SK-N-DZ (cell line): ENCODE results near the gene CADPS.

Experiments
- DNase-seq: peaks from one replicate; pipeline ENCODE4 v3.0.0-alpha.2; 2015; ENCODE audit warnings: low spot score

The CADPS gene

GRCh38 chr3:62688812-62689211 lies 186.4 kb downstream of the CADPS start:
- DNase-seq: no peak

GRCh38 chr3:62688050-62688449 lies 187.2 kb downstream of the CADPS start:
- DNase-seq: no peak

DNA sequence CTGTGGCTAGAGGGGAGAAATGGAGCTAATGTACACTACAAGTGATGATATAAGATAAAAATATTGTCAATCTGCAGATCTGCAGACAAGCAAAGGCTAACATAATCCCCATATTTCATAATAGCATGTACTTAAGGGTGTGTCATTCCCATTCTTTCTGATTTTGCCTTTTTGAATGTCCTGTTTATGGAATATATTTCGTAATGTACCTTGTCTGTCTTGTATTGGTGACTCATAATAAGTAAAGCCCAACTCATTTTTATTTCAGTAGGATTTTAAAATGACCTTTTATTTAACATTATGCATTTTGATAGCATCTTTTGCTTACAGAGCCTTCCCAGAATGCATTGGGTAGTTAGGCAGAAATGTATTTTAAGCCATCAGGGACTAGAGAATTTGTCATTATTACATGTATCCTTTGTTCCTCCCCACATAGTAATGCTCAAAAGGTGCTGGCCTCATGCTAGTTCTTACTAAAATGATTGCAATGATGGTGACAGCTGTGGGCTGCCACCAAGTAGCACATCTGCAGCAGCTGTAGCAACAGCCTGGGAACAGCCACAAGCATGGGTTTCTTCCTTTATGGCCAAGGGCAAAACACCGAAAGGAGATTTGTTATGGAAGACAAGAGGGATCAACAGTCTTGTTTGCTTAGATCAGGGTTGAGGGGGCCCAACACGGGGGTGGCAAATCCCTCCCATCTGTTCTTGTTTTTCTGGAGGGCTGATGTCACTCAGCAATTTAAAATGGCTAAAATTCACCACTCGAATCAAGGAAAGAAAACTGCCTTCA lies 188.5 kb downstream of the CADPS start:
- DNase-seq: no peak

DNA sequence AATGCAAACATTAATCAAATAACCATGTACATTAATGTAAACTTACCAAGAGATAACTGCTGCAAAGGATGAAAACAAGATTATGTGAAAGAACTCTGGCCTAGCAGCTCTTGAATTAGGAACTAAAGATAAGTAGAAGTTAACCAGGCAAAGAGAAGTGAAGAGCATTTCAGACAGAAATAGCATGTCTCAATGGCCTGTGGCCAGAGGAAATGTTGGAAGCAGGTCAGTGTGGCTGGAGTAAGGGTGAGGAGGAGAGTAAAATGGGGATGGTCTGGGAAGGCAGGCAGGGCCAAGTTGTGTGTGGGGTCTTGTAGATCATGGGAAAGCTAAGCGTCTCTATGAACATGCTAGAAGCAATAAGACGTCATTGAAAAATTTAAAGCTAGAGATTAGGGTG lies 192.4 kb downstream of the CADPS start:
- DNase-seq: no peak

DNA sequence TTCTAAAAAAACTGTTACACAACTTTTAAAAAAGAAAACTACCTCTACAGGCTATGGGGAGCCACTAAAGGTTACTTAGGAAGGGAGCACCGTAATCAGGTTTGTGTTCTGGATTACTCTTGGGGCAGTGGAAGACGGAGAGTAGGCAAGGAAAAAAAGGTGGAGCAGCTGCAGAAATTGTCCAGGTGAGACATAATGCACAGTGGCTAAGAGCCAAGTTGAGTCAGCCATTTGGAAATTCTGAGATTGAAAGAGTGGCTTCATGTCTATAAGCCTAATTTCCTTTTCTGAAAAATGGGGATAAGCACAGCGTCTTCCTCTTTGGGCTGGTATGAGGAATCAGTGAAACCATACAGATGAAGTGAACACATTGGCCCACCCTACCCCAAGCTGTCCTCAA lies 195.2 kb downstream of the CADPS start:
- no peak for DNase-seq

- no peak for DNase-seq
Measured at GRCh38 chr3:62678841-62679240, 196.4 kb downstream of the CADPS start.

DNA sequence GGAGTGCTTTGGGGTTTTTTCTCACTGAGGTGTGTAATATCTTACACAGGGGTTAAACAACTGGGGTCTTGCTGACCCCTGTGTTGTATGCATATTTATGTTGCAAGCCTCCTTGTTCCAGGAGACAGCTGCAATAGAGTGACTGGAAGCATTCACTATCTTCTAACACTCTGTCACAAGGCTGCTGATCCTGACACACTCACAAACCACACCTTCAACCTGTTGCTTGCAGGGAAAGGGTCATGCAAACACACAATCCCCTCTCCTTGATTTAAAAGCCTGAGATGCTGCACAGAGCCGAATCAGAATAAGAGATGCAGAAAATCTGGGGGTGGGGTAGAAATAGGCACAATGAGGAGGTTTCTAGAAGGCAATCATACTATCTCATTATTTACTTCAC lies 197.3 kb downstream of the CADPS start:
- no peak for DNase-seq

GRCh38 chr3:62676689-62677271 lies 198.4 kb downstream of the CADPS start:
- no peak for DNase-seq

GRCh38 chr3:62675492-62675891 lies 199.7 kb downstream of the CADPS start:
- peak; percentile 73 for DNase-seq

DNA sequence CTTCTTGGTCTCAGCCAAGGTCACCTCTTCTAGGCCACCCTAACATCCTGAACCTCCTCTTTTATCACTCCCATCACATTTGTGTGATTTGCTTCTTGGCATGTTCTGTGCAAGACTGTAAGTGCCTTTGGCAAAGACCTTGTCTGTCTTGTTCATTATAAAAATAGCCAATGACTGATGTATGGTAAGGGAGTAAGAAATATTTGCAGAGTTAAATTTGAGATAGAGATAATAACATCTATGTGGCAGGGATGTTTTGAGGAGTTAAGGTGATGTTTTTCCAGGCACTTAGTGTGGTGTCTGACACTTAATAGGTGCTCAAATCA lies 202.3 kb downstream of the CADPS start:
- DNase-seq: no peak

- no peak for DNase-seq
Measured at GRCh38 chr3:62672270-62672987, 202.8 kb downstream of the CADPS start.

DNA sequence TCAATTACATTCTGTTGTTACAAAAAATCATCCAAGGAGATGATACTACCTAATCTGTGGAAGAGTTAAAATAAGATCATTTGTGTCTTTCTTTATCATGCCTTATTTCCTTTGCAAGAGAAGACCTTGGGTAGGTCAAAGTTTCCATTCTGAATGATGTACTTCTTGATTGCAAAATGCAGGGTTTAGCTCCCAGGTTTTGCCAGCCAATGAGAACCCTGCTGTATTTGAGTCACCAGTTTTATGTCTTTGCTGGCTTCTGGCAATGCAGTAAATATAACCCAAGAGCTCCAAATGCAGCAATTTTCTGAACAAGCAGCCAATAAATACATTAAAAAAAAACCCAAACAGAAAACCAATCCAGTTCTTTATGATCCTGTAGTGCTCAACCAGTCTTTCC lies 204.9 kb downstream of the CADPS start:
- DNase-seq: no peak

DNA sequence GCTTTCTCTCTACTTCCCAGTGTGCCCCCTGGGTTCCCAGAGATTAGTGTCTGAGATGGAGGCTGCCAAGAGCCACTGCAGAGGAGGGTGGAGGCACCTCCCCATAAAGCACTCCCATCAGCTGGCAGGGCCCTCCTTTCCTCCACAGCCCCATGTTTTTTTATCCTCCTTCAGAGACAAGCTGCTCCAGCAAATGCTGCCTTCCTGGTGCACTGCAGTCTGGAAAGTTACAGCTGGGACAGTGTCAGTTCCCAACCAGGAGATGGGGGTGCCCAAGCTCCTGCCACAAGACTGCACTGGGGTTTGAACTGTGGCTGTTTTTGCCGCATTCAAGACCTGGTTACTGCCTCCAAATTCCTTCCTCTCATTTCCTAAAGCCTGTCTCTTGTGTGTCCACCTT lies 206.1 kb downstream of the CADPS start:
- DNase-seq: no peak

DNA sequence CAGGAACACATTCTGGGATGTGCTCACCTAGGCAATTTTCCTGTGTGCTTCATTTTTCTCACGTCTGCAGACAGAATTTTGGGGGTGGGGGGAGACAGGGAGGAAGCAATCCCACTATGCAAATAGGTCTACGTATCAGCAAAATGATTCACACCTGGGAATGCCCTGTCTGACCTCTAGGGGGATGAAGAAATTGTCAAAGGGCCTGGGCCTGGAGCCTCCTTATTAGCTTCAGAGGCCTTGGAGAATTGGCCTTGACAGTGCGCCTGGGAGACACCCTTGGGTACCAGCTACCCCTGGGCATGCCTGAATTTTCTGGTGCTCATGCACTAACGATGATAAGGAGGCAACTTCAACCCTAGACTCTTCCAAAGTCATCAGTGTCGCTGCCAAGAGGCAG lies 207.5 kb downstream of the CADPS start:
- DNase-seq: no peak

- peak; percentile 75 for DNase-seq
Measured at GRCh38 chr3:62665627-62666437, 209.4 kb downstream of the CADPS start.

GRCh38 chr3:62662677-62663076 lies 212.5 kb downstream of the CADPS start:
- peak; percentile 84 for DNase-seq

GRCh38 chr3:62659660-62660059 lies 215.6 kb downstream of the CADPS start:
- no peak for DNase-seq

- no peak for DNase-seq
Measured at GRCh38 chr3:62655691-62656063, 219.5 kb downstream of the CADPS start.

- no peak for DNase-seq
Measured at GRCh38 chr3:62655056-62655690, 220.0 kb downstream of the CADPS start.

DNA sequence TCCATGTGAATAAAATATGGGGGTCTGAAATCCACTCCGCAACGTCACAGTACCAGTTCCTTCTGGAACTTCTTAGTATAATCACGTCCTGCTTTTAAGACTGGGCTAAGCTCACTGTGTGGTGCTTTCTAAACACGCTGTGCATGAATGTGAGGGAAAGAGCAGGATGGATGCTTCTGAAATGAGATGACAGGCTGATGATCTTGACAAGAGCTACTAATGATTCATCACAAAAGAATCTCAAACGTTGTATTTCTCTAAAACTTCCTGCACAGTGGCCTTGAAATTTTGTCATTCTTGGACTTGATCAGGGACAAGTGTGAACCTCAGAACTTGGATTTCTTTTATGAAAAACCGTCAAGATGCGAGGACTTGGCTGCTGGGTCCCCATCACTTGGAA lies 221.4 kb downstream of the CADPS start:
- no peak for DNase-seq

- DNase-seq: no peak
Measured at GRCh38 chr3:62647711-62648110, 227.5 kb downstream of the CADPS start.

DNA sequence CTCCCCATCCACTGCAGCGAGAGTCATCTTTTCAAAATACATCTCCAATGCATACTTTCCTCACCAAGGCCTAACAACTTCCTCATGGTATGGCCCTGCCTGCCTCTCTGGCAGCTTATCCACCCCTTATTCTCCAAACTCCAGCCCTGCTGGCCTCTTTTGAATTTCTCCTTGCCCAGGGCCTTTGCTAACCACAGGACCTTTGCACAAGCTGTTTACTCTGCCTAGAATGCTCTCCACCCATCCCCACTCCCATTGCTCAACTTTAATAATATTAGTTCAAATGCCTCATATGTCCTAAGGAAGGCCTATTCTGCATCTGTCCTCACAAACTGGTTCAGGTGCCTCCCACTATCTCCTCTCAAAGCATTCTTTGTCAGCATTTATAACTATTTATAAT lies 230.7 kb downstream of the CADPS start:
- no peak for DNase-seq
